Fibroblast of lung (primary cell): ENCODE results near the gene STRA6. TPM values are rescaled to one million over a fixed set of nuclear protein-coding genes. Genes with fewer than 3 reads are reported as not detected.

Experiments
- DNase-seq, 2 donors: peaks; one replicate each; pipeline versions ENCODE4 v3.0.0 to v3.0.0-alpha.2; 2010; ENCODE audit warnings: low read depth in 2 of 2
- H2AFZ ChIP-seq: 2 replicates; pipeline ENCODE4 v1.5.1; 2012; ENCODE audit warnings: low read length, control low read depth, inconsistent platforms
- H3K27ac ChIP-seq: 2 replicates; pipeline ENCODE4 v1.5.1; 2011; ENCODE audit warnings: low read length, control low read depth; ENCODE audit not compliant: insufficient read depth
- H3K27me3 ChIP-seq: 2 replicates; pipeline ENCODE4 v1.5.1; 2011; ENCODE audit warnings: mild to moderate bottlenecking, low read length; ENCODE audit not compliant: control insufficient read depth, insufficient read depth
- H3K36me3 ChIP-seq: 2 replicates; pipeline ENCODE4 v1.5.1; 2011; ENCODE audit warnings: low read length; ENCODE audit not compliant: control insufficient read depth, insufficient read depth
- H3K4me1 ChIP-seq: 2 replicates; pipeline ENCODE4 v1.5.1; 2011; ENCODE audit warnings: low read length; ENCODE audit not compliant: control insufficient read depth, insufficient read depth; ENCODE audit errors: extremely low read depth
- H3K4me2 ChIP-seq: 2 replicates; pipeline ENCODE4 v1.5.1; 2011; ENCODE audit warnings: low read length, control low read depth; ENCODE audit not compliant: insufficient read depth; ENCODE audit errors: extremely low read depth
- H3K4me3 ChIP-seq, 4 experiments: fragments of 200-600 bp in 1 of 4; sonication (generic) in 1 of 4; replicated peaks in 1 of 4; 2 replicates each; pipeline ENCODE4 v1.5.1; 2011 to 2016; ENCODE audit warnings: low read length in 4 of 4, low read depth in 3 of 4, mild to moderate bottlenecking in 3 of 4, control low read depth in 2 of 4, inconsistent platforms in 1 of 4, mixed read lengths in 1 of 4; ENCODE audit not compliant: insufficient read depth in 1 of 4; ENCODE audit errors: control extremely low read depth in 1 of 4
- H3K79me2 ChIP-seq: 2 replicates; pipeline ENCODE4 v1.5.1; 2012; ENCODE audit warnings: mild to moderate bottlenecking, low read length, inconsistent platforms; ENCODE audit not compliant: control insufficient read depth, insufficient read depth
- H3K9ac ChIP-seq: 2 replicates; pipeline ENCODE4 v1.5.1; 2011; ENCODE audit warnings: mild to moderate bottlenecking, low read length, control low read depth; ENCODE audit not compliant: insufficient read depth
- H3K9me3 ChIP-seq: 2 replicates; pipeline ENCODE4 v1.5.1; 2012; ENCODE audit warnings: low read depth, low read length; ENCODE audit not compliant: control insufficient read depth, insufficient read depth
- H4K20me1 ChIP-seq: 2 replicates; pipeline ENCODE4 v1.5.1; 2011; ENCODE audit warnings: low read length; ENCODE audit not compliant: control insufficient read depth, insufficient read depth; ENCODE audit errors: extremely low read depth
- EZH2 ChIP-seq: IDR thresholded peaks from 2 replicates; pipeline ENCODE4 v1.5.1; 2012; ENCODE audit warnings: low read length, control low read depth, mild to moderate bottlenecking; ENCODE audit errors: missing control alignments
- polyA plus RNA-seq, 2 donors: library from polyadenylated mRNA; depleted of rRNA in 1 of 2; stranded (reverse) in 1 of 2; unstranded in 1 of 2; fragments of >200 nt; gene quantifications; 2 replicates each; pipeline ENCODE4 v1.2.1, GENCODE V29; 2011 to 2012; ENCODE audit warnings: missing spikeins in 1 of 2
- total RNA-seq: library from RNA; depleted of rRNA; stranded (reverse); fragments of >200 nt; gene quantifications from 2 replicates; pipeline ENCODE4 v1.2.1, GENCODE V29; 2014
- TF ChIP-seq, protein P1 (sequence below), 2 donors: IDR thresholded peaks in 1 of 2; conservative IDR thresholded peaks in 1 of 2; 1 replicate in 1 of 2; 2 replicates in 1 of 2; pipeline ENCODE4 v1.5.1; 2011 to 2012; ENCODE audit warnings: low read length in 2 of 2, control low read depth in 1 of 2, inconsistent platforms in 1 of 2, low read depth in 1 of 2, mild to moderate bottlenecking in 1 of 2

Gene STRA6
- total and polyA plus RNA-seq, 2 donors (not counting 1 experiment from before 2014, with no cell fraction given): 0.17 TPM; not detected in 1

DNA sequence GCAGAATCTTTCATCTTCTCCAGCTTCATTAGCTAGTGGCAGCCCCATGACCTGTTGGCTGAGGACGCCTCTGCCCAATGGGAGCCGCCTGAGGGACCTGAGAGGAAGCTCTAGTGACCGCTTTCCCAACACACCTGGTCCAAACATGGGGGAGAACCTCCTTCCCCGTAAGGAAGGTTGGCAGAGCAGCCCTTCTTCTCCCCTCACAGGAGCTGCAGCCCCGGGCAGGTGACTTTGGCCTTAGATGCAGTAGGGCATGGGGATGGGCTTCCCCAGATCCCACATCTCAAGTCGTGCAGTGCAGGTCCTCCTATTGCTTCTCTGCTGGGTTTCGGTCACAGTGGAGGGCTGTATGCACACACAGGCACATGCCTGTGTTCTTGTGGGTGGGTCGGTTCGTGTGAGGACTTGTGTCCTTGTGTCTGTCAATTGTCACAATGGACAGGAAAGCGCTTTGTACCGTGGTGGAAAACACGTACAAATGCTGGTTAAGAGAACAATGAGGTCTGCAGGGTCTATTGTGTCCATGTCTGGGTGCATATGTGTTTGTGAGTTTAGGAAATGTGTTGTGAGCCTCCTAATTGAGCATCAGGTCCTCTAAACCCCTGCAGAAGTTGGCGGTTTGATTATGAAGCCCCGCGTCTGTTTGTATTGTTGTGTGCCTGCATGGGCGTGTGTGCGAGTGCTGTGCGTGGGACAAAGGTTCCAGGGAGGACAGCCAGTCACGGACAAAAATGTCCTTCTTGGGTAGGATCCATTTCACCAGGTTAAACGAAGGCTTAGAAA, 70.8 kb downstream of the STRA6 start:
- H3K27me3 ChIP-seq: peaks cover 76% of the 10 kb centered on the region

DNA sequence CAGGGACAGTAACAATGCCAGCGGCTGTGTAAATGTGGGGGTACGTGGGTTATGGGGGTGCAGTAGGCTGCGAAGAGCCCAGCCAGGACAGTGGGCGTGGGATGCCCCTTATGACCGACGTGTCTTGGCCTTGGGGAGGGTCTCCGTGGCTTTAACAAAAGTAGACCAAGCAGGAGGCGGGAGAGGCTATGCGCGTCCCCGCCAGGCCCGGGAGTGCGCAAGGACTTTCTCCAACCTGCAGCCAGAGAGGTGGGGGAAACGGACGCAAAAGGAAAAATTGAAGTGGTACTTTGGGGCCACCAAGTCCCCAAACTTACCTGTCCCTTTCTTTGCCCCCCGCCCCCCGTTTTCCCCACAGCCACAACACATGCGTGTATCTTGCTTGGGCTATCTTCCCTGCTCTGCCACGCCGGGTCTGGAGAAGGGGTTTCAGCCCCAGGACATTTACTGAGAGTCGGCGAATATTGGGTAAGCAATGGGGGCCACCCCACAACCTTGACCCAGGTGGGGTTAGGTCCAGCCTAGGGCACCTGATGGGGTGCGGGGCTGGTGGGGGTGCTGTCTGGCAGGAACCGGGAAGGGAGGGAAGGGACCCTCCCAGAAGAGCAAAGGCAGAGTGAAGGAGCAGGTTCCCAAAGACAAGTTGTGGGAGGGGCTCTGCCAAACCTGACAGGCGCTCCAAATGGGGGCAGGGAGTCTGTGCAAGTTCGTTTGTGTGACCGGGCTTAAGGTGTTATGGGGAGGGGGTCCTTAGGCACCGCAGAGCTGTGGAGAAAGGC, 71.5 kb downstream of the STRA6 start:
- no peaks in the 10 kb centered on the region for H3K79me2 ChIP-seq
- H4K20me1 ChIP-seq: no peaks in the 10 kb centered on the region
- no peak overlapping the region for H2AFZ ChIP-seq
- no peaks in the 10 kb centered on the region for H3K9me3 ChIP-seq
- TF ChIP-seq, protein P1, sequence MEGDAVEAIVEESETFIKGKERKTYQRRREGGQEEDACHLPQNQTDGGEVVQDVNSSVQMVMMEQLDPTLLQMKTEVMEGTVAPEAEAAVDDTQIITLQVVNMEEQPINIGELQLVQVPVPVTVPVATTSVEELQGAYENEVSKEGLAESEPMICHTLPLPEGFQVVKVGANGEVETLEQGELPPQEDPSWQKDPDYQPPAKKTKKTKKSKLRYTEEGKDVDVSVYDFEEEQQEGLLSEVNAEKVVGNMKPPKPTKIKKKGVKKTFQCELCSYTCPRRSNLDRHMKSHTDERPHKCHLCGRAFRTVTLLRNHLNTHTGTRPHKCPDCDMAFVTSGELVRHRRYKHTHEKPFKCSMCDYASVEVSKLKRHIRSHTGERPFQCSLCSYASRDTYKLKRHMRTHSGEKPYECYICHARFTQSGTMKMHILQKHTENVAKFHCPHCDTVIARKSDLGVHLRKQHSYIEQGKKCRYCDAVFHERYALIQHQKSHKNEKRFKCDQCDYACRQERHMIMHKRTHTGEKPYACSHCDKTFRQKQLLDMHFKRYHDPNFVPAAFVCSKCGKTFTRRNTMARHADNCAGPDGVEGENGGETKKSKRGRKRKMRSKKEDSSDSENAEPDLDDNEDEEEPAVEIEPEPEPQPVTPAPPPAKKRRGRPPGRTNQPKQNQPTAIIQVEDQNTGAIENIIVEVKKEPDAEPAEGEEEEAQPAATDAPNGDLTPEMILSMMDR (conservative IDR thresholded peaks at IDR 0.05 in 1 of 2, IDR thresholded peaks at IDR 0.05 in 1 of 2; ENCODE audit: low read depth in 1 of 2, low read length in 2 of 2): no peak
- TF ChIP-seq EZH2: no peak
- no peak overlapping the region for H3K4me3 ChIP-seq
- no peak overlapping the region for H3K9ac ChIP-seq
- no peaks in the 10 kb centered on the region for H3K4me1 ChIP-seq
- DNase-seq: no peak
- no peak overlapping the region for H3K27ac ChIP-seq
- H3K27me3 ChIP-seq: peaks cover 77% of the 10 kb centered on the region
- no peak overlapping the region for H3K4me2 ChIP-seq
- no peaks in the 10 kb centered on the region for H3K36me3 ChIP-seq

More for the DNA sequence above, 70.8 kb downstream of the STRA6 start:
- Histone ChIP-seq H3K9ac (no peak overlapping the region), H3K79me2 (no peaks in the 10 kb centered on the region), H4K20me1 (no peaks in the 10 kb centered on the region), H3K4me3 (no peak overlapping the region), H3K27ac (no peak overlapping the region), H3K4me2 (no peak overlapping the region), H3K9me3 (no peaks in the 10 kb centered on the region), H2AFZ (no peak overlapping the region), H3K4me1 (no peaks in the 10 kb centered on the region), H3K36me3 (no peaks in the 10 kb centered on the region)
- TF ChIP-seq, protein P1 (conservative IDR thresholded peaks at IDR 0.05 in 1 of 2, IDR thresholded peaks at IDR 0.05 in 1 of 2; ENCODE audit: low read depth in 1 of 2, low read length in 2 of 2): no peak
- peak; percentile 55 for TF ChIP-seq EZH2
- no peak for DNase-seq

DNA sequence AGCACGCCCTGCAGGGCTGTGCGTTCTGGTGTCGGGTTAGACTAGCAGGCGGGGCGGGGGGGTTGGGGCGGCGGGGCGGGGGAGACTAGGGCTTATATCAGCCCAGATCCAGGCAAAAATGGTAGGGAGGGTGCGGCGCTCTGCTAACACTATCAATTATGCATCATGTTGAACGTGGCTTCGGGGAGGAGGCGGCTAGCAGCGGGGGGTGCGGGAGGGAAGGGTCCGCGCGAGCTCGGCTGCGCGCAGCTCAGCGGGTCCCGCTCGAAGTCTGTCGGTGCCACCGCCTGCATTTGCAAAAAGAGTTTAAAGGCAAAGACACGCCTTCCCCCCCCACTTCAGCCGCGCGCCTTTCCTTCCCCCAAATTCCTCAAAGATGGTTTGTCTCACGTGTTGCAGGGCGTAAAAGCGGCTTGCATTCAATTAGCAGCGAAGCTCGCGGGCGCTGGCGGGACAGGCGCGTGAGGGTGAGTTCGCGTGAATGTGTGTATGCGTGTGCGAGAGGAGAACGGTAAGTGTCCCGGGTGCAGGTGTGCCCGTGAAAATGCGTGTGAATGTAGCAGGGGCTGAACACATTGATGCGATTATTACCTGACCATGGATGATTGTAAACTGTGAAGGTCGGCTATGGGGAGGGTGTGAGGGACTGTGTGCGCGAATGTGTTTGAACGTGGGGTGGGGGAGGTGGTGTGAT, 72.3 kb downstream of the STRA6 start, which contains the start of gene ISLR2:
Gene ISLR2, plus strand, starts transcription at position 432 of the 694 bp plus-strand sequence. CDS start 2,169 bp downstream, outside the sequence.
- Histone ChIP-seq H3K4me2 (no peak within 1 kb of the TSS), H3K9ac (no peak within 1 kb of the TSS), H3K27ac (no peak within 1 kb of the TSS), H2AFZ (no peak within 1 kb of the TSS), H3K4me1 (no peaks in the 10 kb centered on the region), H3K36me3 (no peaks in the 10 kb centered on the region), H3K27me3 (peaks cover 74% of the 10 kb centered on the region), H3K79me2 (no peaks in the 10 kb centered on the region), H3K4me3 (no peak within 1 kb of the TSS), H4K20me1 (no peaks in the 10 kb centered on the region), H3K9me3 (no peaks in the 10 kb centered on the region)
- peak in 1 of 2 donors; percentile 18 for DNase-seq
- TF ChIP-seq, protein P1 (conservative IDR thresholded peaks at IDR 0.05 in 1 of 2, IDR thresholded peaks at IDR 0.05 in 1 of 2; ENCODE audit: low read depth in 1 of 2, low read length in 2 of 2): no peak
- peak; percentile 93 for TF ChIP-seq EZH2
